HepG2 (cell line): ENCODE results near the gene RUNDC1. TPM values are rescaled to one million over a fixed set of nuclear protein-coding genes. Genes with fewer than 3 reads are reported as not detected.

Source experiments
- ATF2 ChIP-seq: sonication (generic); formaldehyde crosslinking; IDR thresholded peaks from 2 replicates; pipeline ENCODE4 v1.4.0; 2020; ENCODE audit warnings: missing genetic modification reagents
- CTCF ChIP-seq: sonication (generic); formaldehyde crosslinking; IDR thresholded peaks from 2 replicates; pipeline ENCODE4 v1.5.0; 2020; ENCODE audit warnings: mild to moderate bottlenecking, missing genetic modification reagents, moderate library complexity
- ELF1 ChIP-seq: sonication (generic); formaldehyde crosslinking; IDR thresholded peaks from 2 replicates; pipeline ENCODE4 v1.4.0; 2020; ENCODE audit warnings: missing genetic modification reagents
- GFI1 ChIP-seq: sonication (generic); formaldehyde crosslinking; IDR thresholded peaks from 2 replicates; pipeline ENCODE4 v1.5.0; 2020; ENCODE audit warnings: missing genetic modification reagents, mild to moderate bottlenecking, borderline replicate concordance
- GLMP ChIP-seq: sonication (generic); formaldehyde crosslinking; IDR thresholded peaks from 2 replicates; pipeline ENCODE4 v1.9.0; 2021; ENCODE audit warnings: missing genetic modification reagents, mild to moderate bottlenecking, borderline replicate concordance
- HNF4G ChIP-seq, 2 experiments: sonication (generic) in 1 of 2; formaldehyde crosslinking in 1 of 2; IDR thresholded peaks; 2 replicates each; pipeline versions ENCODE4 v1.4.0 to v1.6.1; 2011 to 2020; ENCODE audit warnings: borderline replicate concordance in 2 of 2, low read depth in 2 of 2, mild to moderate bottlenecking in 2 of 2, low read length in 1 of 2, missing genetic modification reagents in 1 of 2, moderate library complexity in 1 of 2
- JDP2 ChIP-seq: sonication (generic); formaldehyde crosslinking; IDR thresholded peaks from 2 replicates; pipeline ENCODE4 v1.8.1; 2022; ENCODE audit warnings: missing genetic modification reagents, borderline replicate concordance
- LRRFIP1 ChIP-seq: sonication (generic); formaldehyde crosslinking; conservative IDR thresholded peaks from 2 replicates; pipeline ENCODE4 v1.4.0; 2020; ENCODE audit warnings: missing genetic modification reagents
- SNRNP70 ChIP-seq: fragments of 200-400 bp; formaldehyde crosslinking; IDR thresholded peaks from 2 replicates; pipeline ENCODE4 v1.6.1; 2017; ENCODE audit warnings: mild to moderate bottlenecking, low read depth, low read length, moderate library complexity
- SP5 ChIP-seq: IDR thresholded peaks from 2 replicates; pipeline ENCODE4 v1.6.1; 2016; ENCODE audit warnings: low read depth, borderline replicate concordance
- ZBTB44 ChIP-seq: sonication (generic); formaldehyde crosslinking; IDR thresholded peaks from 2 replicates; pipeline ENCODE4 v1.4.0; 2020; ENCODE audit warnings: missing genetic modification reagents
- ZNF138 ChIP-seq: sonication (generic); formaldehyde crosslinking; IDR thresholded peaks from 2 replicates; pipeline ENCODE4 v1.5.0; 2020; ENCODE audit warnings: mild to moderate bottlenecking, low read depth, missing genetic modification reagents
- ZNF460 ChIP-seq: sonication (generic); formaldehyde crosslinking; IDR thresholded peaks from 2 replicates; pipeline ENCODE4 v1.5.1; 2020; ENCODE audit warnings: missing genetic modification reagents, mild to moderate bottlenecking, borderline replicate concordance
- ZNF710 ChIP-seq: sonication (generic); formaldehyde crosslinking; IDR thresholded peaks from 2 replicates; pipeline ENCODE4 v1.5.0; 2020; ENCODE audit warnings: mild to moderate bottlenecking, missing genetic modification reagents, borderline replicate concordance
- ZSCAN29 ChIP-seq: sonication (generic); formaldehyde crosslinking; conservative IDR thresholded peaks from 2 replicates; pipeline ENCODE4 v1.4.0; 2020; ENCODE audit warnings: mild to moderate bottlenecking, missing genetic modification reagents
- polyA plus RNA-seq, 8 experiments: library from polyadenylated mRNA; depleted of rRNA in 3 of 8; stranded (reverse) in 7 of 8; unstranded in 1 of 8; fragments of >200 nt; fragmentation: Illumina TruSeq in 4 of 8; extraction: Trizol in 4 of 8; gene quantifications; 2 replicates each; pipeline versions ENCODE4 v1.2.1 to v1.2.3, GENCODE V29; 2011 to 2016; ENCODE audit warnings: low read depth in 4 of 8, missing spikeins in 1 of 8, mixed read lengths in 1 of 8; ENCODE audit not compliant: insufficient read depth in 1 of 8
- total RNA-seq, 5 experiments: library from RNA; depleted of rRNA; stranded (reverse); fragments of >200 nt; fragmentation: Illumina TruSeq; extraction: Trizol; gene quantifications; 2 replicates each; pipeline ENCODE4 v1.2.3, GENCODE V29; 2016; ENCODE audit warnings: low read depth in 1 of 5

Gene RUNDC1
- total and polyA plus RNA-seq, 2 of the 13 experiments (the other 11 are each of a cell fraction or from before 2014, with no cell fraction given): 10.3 to 11.4 TPM

GRCh38 chr17:42979511-42980273, 673 bp upstream of the RUNDC1 start, which contains the start of gene PTGES3L (continued):
- TF ChIP-seq ATF2 (CRISPR knock-in tag) (no peak), GLMP (CRISPR knock-in tag) (no peak), ZBTB44 (CRISPR knock-in tag) (no peak), SP5 (CRISPR knock-in tag) (no peak), ZNF138 (CRISPR knock-in tag) (no peak), SNRNP70 (no peak), ELF1 (CRISPR knock-in tag) (no peak), ZNF710 (0 out of 2 replicates have a peak, but pooled peaks have one; percentile 67), JDP2 (CRISPR knock-in tag) (no peak), ZNF460 (no peak), CTCF (peak; percentile 45; the same call in 1 of the 2 replicates), LRRFIP1 (CRISPR knock-in tag) (no peak), GFI1 (no peak), ZSCAN29 (no peak), HNF4G (IDR thresholded peaks at IDR 0.05; ENCODE audit: borderline replicate concordance, low read depth, low read length) (no peak), HNF4G (CRISPR knock-in tag; IDR thresholded peaks at IDR 0.05; ENCODE audit: borderline replicate concordance, low read depth) (no peak)
